Liver (tissue), 9 donors: ENCODE results near the gene LSM5. TPM values are rescaled to one million over a fixed set of nuclear protein-coding genes. Genes with fewer than 3 reads are reported as not detected.

Experiments used
- DNase-seq: peaks from one replicate; pipeline ENCODE4 v3.0.0-alpha.2; 2017; ENCODE audit warnings: low spot score
- H3K27ac ChIP-seq, 2 donors: one replicate each; pipeline ENCODE4 v1.7.0; 2013; ENCODE audit warnings: inconsistent platforms in 2 of 2, low read length in 2 of 2, control low read depth in 1 of 2, low read depth in 1 of 2, mild to moderate bottlenecking in 1 of 2
- H3K27me3 ChIP-seq, 4 donors: one replicate each; pipeline versions ENCODE4 v1.6.1 to v1.7.0; 2013; ENCODE audit warnings: low read length in 3 of 4, inconsistent platforms in 1 of 4, mild to moderate bottlenecking in 1 of 4, moderate library complexity in 1 of 4; ENCODE audit not compliant: control insufficient read depth in 4 of 4, insufficient read depth in 4 of 4
- H3K36me3 ChIP-seq, 4 donors: one replicate each; pipeline versions ENCODE4 v1.6.1 to v1.7.0; 2013; ENCODE audit warnings: low read length in 3 of 4, mild to moderate bottlenecking in 3 of 4, low read depth in 1 of 4, moderate library complexity in 1 of 4; ENCODE audit not compliant: control insufficient read depth in 4 of 4, insufficient read depth in 3 of 4
- H3K4me1 ChIP-seq, 4 donors: one replicate each; pipeline versions ENCODE4 v1.6.1 to v1.7.0; 2013; ENCODE audit warnings: low read length in 3 of 4, mild to moderate bottlenecking in 3 of 4, moderate library complexity in 1 of 4; ENCODE audit not compliant: control insufficient read depth in 4 of 4, insufficient read depth in 4 of 4
- H3K4me3 ChIP-seq, 3 donors: one replicate each; pipeline versions ENCODE4 v1.6.1 to v1.7.0; 2013; ENCODE audit warnings: low read length in 3 of 3, control low read depth in 1 of 3, low read depth in 1 of 3, mild to moderate bottlenecking in 1 of 3
- H3K9ac ChIP-seq, 2 donors: one replicate each; pipeline ENCODE4 v1.7.0; 2013; ENCODE audit warnings: low read length in 2 of 2, mild to moderate bottlenecking in 2 of 2, moderate library complexity in 2 of 2, control low read depth in 1 of 2, low read depth in 1 of 2
- H3K9me3 ChIP-seq, 4 donors: one replicate each; pipeline versions ENCODE4 v1.6.1 to v1.7.0; 2013; ENCODE audit warnings: low read length in 3 of 4; ENCODE audit not compliant: control insufficient read depth in 4 of 4
- ATF3 ChIP-seq: IDR thresholded peaks from 2 replicates; pipeline ENCODE4 v1.6.1; 2016; ENCODE audit warnings: antibody characterized with exemption
- GABPA ChIP-seq, 2 donors: IDR thresholded peaks in 1 of 2; conservative IDR thresholded peaks in 1 of 2; 2 replicates each; pipeline ENCODE4 v1.6.1; 2016; ENCODE audit warnings: antibody characterized with exemption in 2 of 2, mild to moderate bottlenecking in 1 of 2, moderate library complexity in 1 of 2
- NR2F2 ChIP-seq: IDR thresholded peaks from 2 replicates; pipeline ENCODE4 v1.6.1; 2016; ENCODE audit warnings: antibody characterized with exemption
- REST ChIP-seq: IDR thresholded peaks from 2 replicates; pipeline ENCODE4 v1.6.1; 2016; ENCODE audit warnings: antibody characterized with exemption, mild to moderate bottlenecking
- RXRA ChIP-seq, 2 donors: IDR thresholded peaks; 2 replicates each; pipeline ENCODE4 v1.6.1; 2017 to 2018; ENCODE audit warnings: antibody characterized with exemption in 2 of 2, mild to moderate bottlenecking in 1 of 2
- TAF1 ChIP-seq: conservative IDR thresholded peaks from 2 replicates; pipeline ENCODE4 v1.6.1; 2016; ENCODE audit warnings: antibody characterized with exemption, mild to moderate bottlenecking
- YY1 ChIP-seq: IDR thresholded peaks from 2 replicates; pipeline ENCODE4 v1.6.1; 2016; ENCODE audit warnings: antibody characterized with exemption, mild to moderate bottlenecking
- ZBTB33 ChIP-seq: IDR thresholded peaks from 2 replicates; pipeline ENCODE4 v1.6.1; 2016; ENCODE audit warnings: antibody characterized with exemption
- WGBS: extraction: QIAGEN DNeasy Blood & Tissue Kit; methylation state at CpG from one replicate; pipeline ENCODE4 v1.1.7; 2013; 5-methylcytosine and 5-hydroxymethylcytosine counted together
- polyA plus RNA-seq, 2 donors: library from polyadenylated mRNA; stranded (reverse) in 1 of 2; unstranded in 1 of 2; fragments of 200-250 nt in 1 of 2; fragments of >200 nt in 1 of 2; fragmentation: Nextera tagmentation in 1 of 2; extraction: Ambion mirVana in 1 of 2; gene quantifications; one replicate each; pipeline versions ENCODE4 v1.2.1 to v1.2.3, GENCODE V29; 2013 to 2015
- total RNA-seq, 2 donors: library from RNA; depleted of rRNA; stranded (reverse); fragments of >200 nt; gene quantifications; one replicate each; pipeline ENCODE4 v1.2.3, GENCODE V29; 2014
- donor health status: healthy.
- donor health status: healthy.
- donor health status: healthy.
- donor health status: healthy.
- donor health status: healthy.

Gene LSM5
- total and polyA plus RNA-seq, 4 donors = 6.0 to 74.1 (median 25.8) TPM

GRCh38 chr7:32476816-32477648 lies 13.1 kb downstream of the LSM5 start:
- no peaks in the 10 kb centered on the region for H3K9me3 ChIP-seq
- H3K36me3 ChIP-seq = no peaks in the 10 kb centered on the region
- H3K27me3 ChIP-seq = no peaks in the 10 kb centered on the region
- DNase-seq = no peak
- TF ChIP-seq GABPA (IDR thresholded peaks at IDR 0.05 in 1 of 2, conservative IDR thresholded peaks at IDR 0.05 in 1 of 2) (no peak), NR2F2 (no peak), RXRA (IDR thresholded peaks at IDR 0.05) (no peak), TAF1 (no peak), ATF3 (no peak)
- no peak overlapping the region for H3K9ac ChIP-seq
- no peaks in the 10 kb centered on the region for H3K4me1 ChIP-seq
- WGBS = 74% methylated on average over 3 of the region's 3 CpGs
- H3K4me3 ChIP-seq = no peak overlapping the region
- H3K27ac ChIP-seq = no peak overlapping the region

- no peak overlapping the region for H3K27ac ChIP-seq
- no peaks in the 10 kb centered on the region for H3K27me3 ChIP-seq
- H3K4me1 ChIP-seq = no peaks in the 10 kb centered on the region
- no peak for TF ChIP-seq ZBTB33
- no peak for TF ChIP-seq NR2F2
- H3K36me3 ChIP-seq = no peaks in the 10 kb centered on the region
- no peaks in the 10 kb centered on the region for H3K9me3 ChIP-seq
- H3K4me3 ChIP-seq = no peak overlapping the region
- WGBS = 89% methylated on average over 1 of the region's 1 CpG
- no peak overlapping the region for H3K9ac ChIP-seq
- DNase-seq = no peak
These were observed 16.2 kb downstream of the LSM5 start for GRCh38 chr7:32474008-32474407.

DNA sequence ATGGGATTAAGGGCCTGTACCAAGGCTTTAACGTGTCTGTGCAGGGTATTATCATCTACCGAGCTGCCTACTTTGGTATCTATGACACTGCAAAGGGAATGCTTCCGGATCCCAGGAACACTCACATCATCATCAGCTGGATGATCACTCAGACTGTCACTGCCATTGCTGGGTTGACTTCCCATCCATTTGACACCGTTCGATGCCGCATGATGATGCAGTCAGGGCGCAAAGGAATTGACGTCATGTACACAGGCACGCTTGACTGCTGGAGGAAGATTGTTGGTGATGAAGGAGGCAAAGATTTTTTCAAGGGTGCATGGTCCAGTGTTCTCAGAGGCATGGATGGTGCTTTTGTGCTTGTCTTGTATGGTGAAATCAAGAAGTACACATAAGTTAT lies 18.2 kb downstream of the LSM5 start:
- TF ChIP-seq YY1 = no peak
- TF ChIP-seq REST = no peak
- H3K27ac ChIP-seq = no peak overlapping the region
- no peaks in the 10 kb centered on the region for H3K27me3 ChIP-seq
- H3K4me1 ChIP-seq = no peaks in the 10 kb centered on the region
- no peaks in the 10 kb centered on the region for H3K36me3 ChIP-seq
- WGBS = 84% methylated on average over 9 of the region's 9 CpGs
- no peaks in the 10 kb centered on the region for H3K9me3 ChIP-seq
- H3K9ac ChIP-seq = no peak overlapping the region
- no peak for DNase-seq
- H3K4me3 ChIP-seq = no peak overlapping the region
